Measurements from ENCODE around the gene RTRAF.

The RTRAF gene

DNA sequence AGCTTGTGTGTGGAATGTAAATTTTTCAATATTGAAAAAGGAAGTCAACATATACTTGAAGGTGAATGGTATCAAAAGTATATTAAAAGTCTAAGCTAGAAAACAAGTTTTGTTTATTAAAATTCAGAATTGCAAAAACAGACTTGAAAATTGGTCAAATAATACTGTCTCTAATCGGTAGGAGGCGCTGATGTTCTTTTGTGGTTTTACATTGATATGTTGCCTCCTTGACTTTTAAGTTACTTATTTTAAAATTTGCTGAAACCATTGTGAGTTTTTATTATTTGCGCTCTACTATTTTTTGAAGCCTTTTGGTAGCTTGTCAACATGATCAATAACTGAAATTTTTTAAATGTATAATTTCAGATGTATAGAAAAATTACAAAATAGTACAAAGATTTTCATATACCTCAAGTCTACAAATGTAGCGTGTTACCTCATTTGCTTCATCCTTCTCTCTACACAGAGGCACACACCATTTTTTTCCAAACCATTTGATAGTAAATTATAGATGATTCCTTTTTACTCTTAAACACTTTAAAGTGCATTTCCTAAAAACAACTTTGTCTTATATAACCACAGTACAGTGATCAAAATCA lies 6.9 kb downstream of the RTRAF start:
- DNase-seq (ENCODE audit: low read depth) = no peak

DNA sequence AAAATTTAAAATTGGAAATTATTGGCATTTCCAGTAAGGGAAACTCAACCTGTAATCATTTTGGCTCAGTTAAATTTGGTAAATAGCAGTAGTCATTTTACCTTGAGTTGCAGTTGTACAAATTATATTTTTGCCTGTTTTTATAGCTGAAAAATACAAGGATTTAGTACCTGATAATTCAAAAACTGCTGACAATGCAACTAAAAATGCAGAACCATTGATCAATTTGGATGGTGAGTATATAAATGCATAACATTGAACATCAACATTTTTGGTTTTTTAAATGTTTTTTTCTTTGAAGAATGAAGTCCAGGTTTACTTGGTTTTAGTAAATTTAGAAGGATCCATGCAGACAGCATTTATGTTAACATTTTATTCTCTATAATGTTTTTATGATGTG lies 9.0 kb downstream of the RTRAF start:
- no peak for DNase-seq (ENCODE audit: low read depth)

DNA sequence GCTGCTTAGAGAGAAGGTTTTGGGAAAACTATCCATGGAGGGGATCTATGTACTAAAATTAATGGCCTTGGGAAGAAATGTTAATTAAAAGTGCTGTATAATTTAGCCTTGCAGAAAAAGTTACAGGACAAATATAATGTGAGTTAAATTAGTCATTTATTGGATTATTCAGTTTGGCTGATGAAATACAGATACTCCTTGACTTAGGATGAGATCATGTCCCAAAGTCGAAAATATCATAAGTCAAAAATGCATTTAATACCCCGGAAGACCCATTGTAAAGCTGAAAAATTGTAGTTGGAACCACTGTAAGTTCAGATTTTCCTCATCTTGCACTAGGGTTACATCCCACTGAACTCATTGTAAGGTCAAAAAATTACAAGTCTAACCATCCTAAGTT lies 9.7 kb downstream of the RTRAF start:
- DNase-seq (ENCODE audit: low read depth) = no peak

DNA sequence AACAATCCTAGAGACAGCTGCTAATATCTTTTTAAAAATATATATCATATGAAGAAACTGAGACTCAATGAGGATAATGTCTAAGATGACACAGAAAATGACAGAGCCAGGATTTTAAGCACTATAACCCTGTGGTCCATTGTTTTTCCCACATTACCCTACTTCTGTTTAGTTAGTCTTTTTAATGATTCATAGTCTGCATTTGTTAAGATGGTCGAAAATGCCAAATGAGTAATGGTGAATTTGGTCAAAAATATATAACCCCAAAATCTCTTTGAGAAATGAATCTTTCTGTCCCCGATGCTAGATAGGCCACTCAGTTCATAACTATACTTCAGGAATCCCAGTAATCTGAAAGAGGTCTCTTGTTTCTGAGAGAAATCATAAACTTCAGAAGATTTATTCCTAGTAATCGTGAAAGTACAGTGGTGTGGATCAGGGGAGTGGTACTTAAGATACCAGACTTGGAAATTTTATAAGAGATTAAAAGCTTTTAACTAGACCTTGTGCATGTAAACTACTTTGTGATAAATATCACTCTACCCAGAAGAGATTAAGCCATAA lies 10.8 kb downstream of the RTRAF start:
- no peak for DNase-seq (ENCODE audit: low read depth)

DNA sequence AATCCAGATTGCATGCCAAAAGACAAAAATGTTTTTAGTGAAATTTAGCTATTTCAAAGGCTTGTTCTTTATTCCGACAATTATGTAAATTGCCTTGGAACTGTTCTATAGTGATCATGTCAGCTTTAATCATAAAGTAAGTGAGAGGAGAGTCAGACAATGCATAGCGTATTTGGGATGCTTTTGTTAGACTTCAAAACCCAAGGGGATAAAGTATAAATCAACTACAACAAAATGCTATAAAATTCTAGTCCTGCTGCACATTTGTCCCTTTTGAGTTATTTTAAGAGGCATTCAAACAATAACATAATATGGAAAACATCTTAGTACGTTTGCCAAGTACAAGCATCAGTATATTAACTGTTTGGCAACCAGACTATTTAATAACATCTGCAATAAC lies 11.3 kb downstream of the RTRAF start:
- DNase-seq (ENCODE audit: low read depth) = no peak

DNA sequence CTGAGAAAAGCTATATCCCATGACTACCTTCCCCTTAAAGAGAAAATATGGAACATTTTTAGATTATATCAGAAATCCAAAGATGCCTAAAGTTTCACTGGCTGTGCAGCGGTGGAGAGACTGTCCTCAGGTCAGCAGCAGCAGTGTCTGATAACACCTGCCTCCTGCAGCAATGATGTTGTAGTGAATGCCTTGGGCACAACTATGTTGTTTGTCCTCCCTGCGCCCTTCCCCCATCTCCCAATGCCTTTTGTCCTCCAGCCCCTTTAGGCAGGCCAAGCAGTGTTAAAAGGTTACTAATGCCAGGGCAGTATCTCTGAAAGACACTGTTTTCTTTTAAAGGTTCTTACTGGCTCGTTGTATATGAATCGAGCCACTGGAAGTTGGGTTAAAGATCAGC lies 13.2 kb downstream of the RTRAF start:
- DNase-seq (ENCODE audit: low read depth) = no peak

DNA sequence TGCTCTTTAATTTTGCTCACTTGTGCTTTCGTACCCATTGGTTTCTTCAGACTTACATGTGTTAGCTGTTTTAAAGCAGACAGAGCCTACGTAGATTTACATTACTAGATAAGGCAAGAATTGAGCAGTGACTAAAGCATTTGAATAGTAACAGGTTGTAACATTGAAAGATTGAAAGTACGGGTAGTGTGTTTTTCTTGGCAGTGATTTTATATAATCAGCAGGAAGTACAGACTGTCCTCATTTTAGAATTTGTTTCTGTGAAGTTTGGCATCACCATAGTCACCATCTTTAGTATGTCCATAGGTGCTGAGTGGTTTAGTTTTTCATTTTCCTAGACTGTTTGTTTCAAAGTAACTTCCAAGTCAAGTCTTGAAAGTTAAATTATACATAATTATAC lies 14.0 kb downstream of the RTRAF start:
- DNase-seq (ENCODE audit: low read depth) = no peak

DNA sequence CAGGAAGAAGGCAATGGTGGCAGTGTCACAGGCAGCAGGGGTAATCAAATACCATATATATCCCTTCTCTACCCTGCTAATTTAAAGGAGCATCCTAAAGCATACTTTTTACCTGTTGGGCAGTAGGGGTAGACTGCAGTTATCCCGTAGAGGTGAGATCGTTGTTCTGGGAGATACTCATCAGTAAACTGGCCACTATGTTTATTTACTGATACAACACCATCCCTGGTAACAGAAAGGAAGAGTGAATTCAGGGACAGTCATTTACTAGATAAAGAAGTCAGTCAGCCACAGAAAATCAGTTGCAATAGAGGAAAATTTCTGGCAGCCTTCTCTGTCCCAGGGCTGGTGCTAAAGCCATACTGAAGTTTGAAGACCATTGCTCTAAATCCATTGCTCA lies 16.3 kb downstream of the RTRAF start:
- DNase-seq (ENCODE audit: low read depth) = no peak

DNA sequence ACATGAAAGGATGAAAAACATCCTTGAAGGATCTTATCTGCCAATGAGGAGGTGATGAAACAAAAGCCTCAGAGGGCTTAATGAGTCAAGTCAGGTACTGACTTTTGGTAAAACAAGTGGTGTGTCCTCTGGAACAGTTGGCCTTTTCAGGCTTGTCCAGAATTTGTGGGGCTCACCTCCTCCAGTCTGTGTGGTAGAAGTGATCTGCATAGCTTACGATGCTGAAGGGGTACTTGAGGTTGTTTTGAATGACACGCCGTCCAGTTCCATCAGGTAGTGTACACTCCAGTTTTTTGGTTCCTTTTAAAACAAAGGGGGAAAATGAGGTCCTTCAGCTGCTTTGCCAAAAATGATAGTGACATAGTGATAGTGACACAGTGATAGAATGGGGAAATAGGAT lies 17.0 kb downstream of the RTRAF start:
- DNase-seq (ENCODE audit: low read depth) = no peak

DNA sequence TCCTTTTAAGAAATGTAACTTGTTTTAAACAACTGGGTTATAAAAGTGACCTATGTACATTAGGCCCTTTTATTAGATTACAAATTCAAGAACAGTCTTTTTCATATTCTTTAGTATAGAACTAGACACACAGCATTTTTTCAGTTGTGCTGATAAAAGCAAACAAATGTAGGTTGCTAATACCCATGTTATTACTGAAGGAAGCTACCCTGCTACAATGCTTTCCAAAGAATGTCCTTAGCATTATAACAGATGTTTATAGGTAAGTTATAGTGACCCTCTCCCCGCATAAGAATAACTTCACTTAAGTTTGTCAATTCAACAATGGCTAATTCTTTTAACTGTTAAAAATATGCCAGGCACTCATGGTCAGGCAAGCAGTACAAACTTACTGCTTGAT lies 17.9 kb downstream of the RTRAF start:
- DNase-seq (ENCODE audit: low read depth) = no peak

DNA sequence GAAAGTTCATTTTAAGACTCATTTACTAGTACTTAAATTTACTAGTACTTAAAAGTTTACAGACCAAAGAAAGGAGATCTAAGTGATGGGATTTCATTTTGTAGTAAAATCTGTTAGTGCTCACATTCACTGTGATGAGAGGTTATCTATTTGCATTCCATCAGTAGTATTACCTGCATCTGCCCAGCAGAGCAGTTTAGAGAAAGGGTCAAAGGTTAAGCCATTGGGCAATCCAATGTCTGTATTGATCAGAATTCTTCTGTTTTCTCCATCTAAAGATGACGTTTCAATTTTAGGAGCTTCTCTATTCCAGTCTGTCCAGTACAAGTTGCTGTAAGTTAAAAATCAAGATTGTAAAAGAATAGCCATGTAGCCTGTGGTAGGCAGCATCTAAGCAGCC lies 18.3 kb downstream of the RTRAF start:
- DNase-seq (ENCODE audit: low read depth) = no peak

DNA sequence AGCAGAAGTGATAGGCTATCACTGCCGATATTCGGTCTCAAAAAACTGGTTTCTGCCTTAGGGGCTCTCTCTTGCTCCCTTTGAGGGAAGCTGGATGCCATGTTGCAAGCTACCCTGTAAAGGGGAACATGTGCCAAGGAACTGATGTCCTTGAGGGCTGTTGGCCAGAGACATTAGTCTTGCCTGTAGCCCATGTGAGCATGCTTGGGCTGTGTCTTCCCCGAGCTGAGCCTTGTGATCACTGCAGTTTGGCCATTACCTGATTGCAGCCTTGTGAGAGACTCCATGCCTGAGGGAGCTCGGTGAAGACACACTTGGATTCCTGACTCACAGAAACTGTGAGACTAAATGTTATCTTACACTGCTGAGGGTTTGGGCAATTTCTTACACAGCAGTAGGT lies 18.8 kb downstream of the RTRAF start:
- no peak for DNase-seq (ENCODE audit: low read depth)

DNA sequence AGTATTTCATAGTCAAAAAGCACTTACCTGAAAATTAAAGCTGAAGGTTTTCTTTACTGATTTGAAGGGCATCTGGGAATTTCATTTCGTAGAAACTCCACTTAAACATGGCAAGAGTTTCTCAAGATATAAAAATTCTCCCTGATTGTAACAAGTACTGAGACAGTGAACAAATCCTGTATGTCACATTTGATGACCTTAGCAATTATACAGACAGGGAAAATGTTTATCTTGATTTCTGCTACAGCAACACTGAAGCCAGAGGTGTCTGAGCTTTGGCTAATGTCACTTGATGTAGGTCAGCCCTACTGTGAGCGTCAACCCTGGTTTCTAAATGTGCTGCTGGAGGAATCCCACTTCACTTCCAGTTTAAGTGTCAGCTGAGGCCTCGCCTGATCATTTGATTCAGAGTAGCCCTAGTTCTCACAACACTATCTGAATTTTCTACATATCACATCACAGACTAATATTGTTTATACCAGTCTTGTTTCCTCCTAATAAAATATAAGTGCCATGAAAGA lies 20.9 kb downstream of the RTRAF start:
- no peak for DNase-seq (ENCODE audit: low read depth)

DNA sequence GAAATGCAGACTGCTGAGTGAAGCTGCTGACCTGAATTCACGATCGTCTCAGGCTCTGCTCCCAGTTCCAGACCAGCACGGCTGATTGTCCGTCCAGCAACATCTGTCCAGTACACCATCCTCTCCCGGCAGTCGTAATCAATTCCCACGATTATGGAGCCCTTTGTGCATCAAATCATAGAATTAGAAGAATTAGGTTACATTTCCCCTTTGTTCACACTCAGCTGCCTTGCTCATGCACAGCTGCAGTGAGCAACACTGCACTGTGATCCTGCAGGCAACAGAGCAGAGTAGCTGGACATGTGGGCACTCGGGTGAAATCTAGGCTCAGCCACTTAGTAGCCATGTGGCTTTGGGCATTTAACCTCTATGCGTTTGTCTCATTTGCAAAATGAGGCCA lies 22.2 kb downstream of the RTRAF start:
- no peak for DNase-seq (ENCODE audit: low read depth)

DNA sequence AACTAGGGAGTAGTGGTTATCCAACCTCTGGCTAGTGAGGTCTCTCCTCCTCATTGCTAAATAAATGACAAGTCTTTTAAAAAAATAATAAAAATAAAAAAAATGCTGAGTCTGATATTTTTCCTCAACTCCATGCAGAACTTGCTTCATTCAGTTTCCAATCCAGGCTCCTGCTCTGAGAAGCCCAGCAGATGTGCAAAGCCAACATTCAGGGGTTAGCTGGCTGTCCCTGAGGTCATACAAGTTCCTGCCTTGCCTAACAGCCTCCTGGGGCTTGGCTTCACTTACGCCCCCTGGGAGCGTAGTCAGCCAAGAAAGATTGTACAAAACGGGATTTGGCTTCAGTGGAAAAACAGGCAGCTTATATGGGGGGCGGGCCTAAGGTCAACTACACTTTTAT lies 23.3 kb downstream of the RTRAF start:
- no peak for DNase-seq (ENCODE audit: low read depth)

DNA sequence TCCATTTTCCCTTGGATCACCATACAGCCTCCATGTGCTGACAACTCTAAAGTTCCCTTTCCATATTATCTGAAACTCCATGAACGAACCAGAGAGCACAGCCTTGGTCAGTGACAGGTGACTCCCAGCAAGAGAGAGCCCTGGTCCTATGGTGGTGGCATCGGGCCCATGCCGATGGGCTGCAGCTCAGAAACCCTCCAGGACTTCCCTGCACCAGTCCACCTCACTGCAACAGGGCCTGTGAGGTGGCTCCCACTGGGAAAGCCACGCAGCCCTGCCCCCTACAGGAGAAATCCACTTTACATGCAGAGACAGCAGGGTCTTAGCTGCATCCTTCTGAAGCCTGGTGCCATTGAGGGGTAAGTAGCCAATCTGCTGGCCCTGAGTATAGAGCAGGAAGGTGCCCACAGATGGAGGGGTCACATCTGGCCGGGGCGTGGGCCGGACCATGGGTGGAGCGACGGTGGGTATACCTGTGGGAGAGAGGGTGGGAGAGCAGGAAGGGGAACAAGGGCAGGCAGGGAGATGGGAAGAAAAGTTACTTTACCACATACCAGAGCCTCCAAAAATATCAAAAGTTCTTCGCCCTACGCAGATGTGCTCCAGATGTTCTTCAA lies 24.7 kb downstream of the RTRAF start:
- DNase-seq (ENCODE audit: low read depth) = no peak

DNA sequence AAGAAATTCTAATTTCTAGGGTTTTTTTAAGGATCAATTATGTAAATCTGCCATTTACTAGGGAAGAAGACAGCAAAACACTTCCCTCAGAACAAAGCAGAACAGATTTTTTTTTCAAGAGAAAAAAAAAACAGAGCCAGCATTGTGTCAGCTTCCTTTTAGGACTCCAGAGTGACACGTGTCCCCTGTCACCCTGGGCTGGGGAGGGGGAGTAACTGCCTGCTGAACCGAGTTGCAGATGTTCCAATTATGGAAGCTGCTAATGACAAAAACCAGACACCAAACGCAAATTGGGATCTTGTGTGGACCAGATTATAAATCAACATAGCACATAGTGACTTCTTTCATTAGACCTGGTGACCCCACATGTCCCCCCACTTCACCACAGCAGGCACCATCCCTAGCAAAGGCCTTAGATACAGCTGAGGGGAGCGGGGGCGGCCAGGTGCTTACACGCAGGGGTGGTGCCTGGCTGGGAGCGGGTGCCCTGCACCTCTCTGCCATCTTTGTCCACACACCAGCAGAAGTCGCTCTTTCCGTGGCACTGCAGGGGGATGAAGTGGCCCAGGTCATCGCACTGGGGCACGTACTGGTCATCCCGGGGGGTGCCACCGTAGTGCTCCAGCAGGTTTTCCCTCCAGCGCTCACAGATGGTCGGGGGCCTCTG lies 25.4 kb downstream of the RTRAF start:
- no peak for DNase-seq (ENCODE audit: low read depth)

DNA sequence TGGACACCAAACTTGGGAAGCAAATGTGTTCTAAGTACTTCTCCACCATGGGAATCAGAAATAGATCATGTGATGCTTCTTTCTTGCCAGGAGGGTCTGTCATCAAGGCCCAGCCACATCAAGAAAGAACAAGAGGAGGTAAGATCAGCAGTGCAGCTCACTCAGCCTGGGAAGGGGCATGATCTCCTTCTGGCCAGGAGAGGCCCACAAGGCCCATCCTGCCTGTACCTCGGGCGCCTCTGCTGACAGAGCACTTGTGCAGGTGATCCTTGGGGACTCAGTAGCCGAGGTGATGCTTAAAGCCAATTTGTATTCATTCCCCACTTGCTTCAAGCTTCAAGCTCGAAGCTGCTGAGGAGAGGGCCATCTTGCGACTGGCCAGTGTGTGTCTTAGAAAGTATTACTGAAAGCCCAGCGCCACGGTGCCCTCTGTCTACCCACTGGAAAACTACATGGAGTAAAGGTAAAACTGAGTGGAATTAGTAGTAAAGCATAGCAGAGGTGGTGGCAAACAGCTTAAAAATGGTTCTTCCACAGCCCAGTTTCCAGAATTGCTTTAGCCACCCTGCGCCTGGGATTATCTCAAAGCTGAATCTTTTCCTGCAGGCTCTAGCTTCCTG lies 26.2 kb downstream of the RTRAF start:
- no peak for DNase-seq (ENCODE audit: low read depth)

DNA sequence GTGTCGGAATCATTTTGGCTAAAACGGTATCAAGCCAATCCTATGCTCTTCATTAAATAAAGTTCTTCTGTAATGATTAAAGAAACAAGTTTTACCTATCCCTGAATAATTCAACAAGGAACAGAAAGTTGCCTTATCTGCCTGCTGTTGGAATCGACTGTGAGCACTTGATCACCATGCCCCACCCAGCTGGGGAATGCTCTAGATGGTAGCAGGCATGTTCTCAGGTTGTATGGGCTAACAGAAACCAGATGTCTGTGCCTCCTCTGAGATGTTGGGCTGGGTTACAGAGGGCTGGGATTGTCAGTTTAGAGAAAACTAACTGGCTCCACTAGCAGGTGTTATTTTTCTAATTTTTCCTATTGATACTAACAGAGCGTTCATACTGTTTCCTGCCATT lies 28.9 kb downstream of the RTRAF start:
- DNase-seq (ENCODE audit: low read depth) = no peak

DNA sequence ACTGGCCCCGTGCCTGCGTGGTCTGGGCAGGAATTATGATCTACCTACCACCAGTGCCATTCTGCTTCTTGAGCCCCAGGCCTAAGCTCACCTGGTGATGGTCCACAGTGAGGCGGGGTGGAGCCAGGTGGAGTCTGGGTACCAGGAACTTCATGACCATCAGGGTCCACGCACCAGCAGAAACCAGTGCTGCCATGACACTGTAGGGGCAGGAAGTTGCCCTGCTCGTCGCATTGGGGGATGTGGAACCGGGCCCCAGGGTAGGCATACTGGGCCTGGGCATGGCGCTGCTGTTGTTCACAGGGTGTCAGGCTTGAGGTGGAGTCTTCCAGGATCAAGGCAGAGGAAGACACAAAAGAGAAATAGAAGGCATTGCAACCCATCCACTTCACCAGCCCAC lies 29.6 kb downstream of the RTRAF start:
- no peak for DNase-seq (ENCODE audit: low read depth)

DNA sequence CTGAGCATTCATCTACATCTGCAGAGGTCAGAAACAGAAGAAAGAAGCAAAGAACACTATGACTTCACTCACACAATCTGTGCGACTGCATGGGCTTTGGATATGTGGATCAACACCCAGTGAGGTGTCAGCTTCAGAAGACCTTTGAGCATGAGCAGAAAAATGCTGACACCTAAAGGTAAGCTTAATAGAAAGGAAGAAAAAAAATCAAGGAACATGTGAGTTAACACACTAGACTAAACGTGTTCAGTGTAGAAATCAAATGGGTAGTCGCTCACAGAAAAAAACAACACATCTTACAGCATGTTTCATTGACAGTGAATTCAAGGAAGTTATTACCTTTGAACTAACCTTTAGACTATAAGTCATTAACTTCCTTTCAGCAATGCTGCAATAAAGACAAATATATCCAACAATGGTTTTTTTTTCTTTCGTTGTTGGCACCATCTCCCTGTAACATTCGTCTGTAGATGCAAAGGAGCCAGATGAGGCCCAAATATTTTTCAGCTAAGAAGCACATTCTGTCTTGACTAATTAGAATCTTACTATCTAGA lies 30.9 kb downstream of the RTRAF start:
- DNase-seq (ENCODE audit: low read depth) = no peak

DNA sequence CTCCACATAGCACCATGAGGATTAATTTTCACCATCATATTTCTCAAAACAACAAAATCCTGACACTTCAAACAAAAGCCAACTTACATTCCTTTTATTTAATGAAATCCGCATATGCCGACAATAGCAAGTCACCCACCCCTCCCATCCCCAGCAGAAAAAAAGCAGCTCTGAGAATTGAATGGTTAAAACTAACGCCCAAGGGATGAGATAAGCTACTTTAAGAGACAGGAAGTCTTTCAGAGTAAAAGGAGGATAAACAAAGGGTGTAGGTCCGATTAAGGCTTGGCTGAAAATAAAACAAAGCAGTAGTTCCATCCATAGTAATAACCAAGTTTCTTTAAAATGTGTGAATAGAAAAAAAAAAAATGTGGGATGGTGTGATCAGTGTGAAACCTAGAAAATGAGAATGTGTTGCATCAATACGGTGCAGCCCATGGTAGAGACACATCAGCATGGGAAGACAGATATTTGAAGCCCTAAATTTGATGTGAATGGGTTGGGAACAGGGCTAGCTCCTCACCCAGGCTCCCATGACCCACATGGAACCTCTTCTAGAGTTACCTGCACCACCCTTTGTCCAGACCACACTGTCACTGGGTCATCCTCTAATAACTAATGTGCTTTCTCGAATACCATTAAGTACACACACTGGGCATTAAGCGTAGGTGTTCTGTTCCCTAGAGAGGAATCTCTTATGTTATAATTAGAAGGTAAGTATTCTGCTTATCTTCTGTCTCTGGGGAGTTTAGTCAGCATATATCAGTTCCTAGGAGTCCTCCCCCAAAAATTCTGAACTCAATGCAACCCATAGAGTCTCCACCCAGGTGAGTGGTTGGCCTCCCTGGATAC lies 31.7 kb downstream of the RTRAF start:
- DNase-seq (ENCODE audit: low read depth) = no peak
